H7 (cell line): Measurements from ENCODE around the gene CLDN22. TPM values are rescaled to one million over a fixed set of nuclear protein-coding genes. Genes with fewer than 3 reads are reported as not detected.

ENCODE experiments used
- DNase-seq: peaks from one replicate; pipeline ENCODE4 v3.0.0; 2012
- H3K27me3 ChIP-seq: 2 replicates; pipeline ENCODE4 v1.6.0; 2011; ENCODE audit warnings: mild to moderate bottlenecking, low read length; ENCODE audit not compliant: control insufficient read depth, insufficient read depth
- H3K36me3 ChIP-seq: replicated peaks from 2 replicates; pipeline ENCODE4 v1.5.1; 2011; ENCODE audit warnings: low read length; ENCODE audit not compliant: control insufficient read depth, insufficient read depth
- H3K4me3 ChIP-seq: 2 replicates; pipeline ENCODE4 v1.5.1; 2011; ENCODE audit warnings: low read depth, mild to moderate bottlenecking, control low read depth, low read length, moderate library complexity; ENCODE audit not compliant: insufficient read depth
- total RNA-seq: library from RNA; depleted of rRNA; stranded (reverse); fragments of >200 nt; shearing (Covaris generic); gene quantifications from 2 replicates; pipeline ENCODE4 v1.2.3, GENCODE V29; 2014; rRNA removed

The CLDN22 gene
- total RNA-seq, 1 experiment from 2014 or later, result not detected

- Histone ChIP-seq H3K36me3 (peaks cover 33% of the 10 kb centered on the region), H3K27me3 (no peaks in the 10 kb centered on the region), H3K4me3 (no peak overlapping the region)
- peak; percentile 26 for DNase-seq
Measured at GRCh38 chr4:183289688-183290087, 30.4 kb downstream of the CLDN22 start.

DNA sequence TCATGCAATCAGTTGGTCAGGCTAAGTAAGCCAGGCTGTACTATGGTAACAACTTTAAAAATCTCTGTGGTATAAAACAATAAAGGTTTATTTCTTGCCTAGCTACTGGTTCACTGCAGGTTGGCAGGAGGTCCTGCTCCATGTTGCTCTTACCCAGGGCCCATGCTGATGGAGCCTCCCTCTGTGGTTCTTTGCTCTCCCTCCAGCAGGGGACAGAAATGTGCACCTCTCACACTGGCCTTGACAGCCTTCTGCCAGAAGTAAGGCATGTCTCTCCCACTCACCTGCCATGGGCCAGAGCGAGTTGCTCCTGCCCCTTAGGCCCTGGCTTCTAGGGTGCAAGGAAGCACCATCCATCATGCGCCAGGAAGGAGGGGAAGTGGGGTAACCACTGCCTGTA, 31.1 kb downstream of the CLDN22 start:
- Histone ChIP-seq H3K4me3 (no peak overlapping the region), H3K36me3 (peaks cover 37% of the 10 kb centered on the region), H3K27me3 (no peaks in the 10 kb centered on the region)
- no peak for DNase-seq

DNA sequence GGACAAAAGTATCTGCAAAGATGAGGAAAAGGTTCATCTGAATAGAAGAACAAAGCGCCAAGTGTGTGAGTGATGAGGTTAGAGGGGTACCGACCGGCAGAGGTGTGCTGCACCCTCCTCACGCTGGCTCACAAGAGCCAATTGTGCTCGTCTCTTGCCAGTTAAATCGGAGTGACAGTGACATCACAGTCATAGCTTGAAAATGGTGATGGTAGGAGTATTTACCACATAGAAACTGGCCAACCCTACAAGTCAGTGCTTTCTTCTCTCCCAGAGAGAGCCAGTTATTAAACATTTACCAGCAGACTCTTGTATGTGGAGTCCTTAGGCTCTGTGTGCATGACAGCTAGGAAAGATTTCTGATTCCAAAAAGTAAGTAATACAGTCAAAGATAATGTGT, 32.4 kb downstream of the CLDN22 start:
- Histone ChIP-seq H3K36me3 (peaks cover 39% of the 10 kb centered on the region), H3K4me3 (no peak overlapping the region), H3K27me3 (no peaks in the 10 kb centered on the region; the same call in 1 of the 2 replicates)
- no peak for DNase-seq

- no peak for DNase-seq
- Histone ChIP-seq H3K27me3 (no peaks in the 10 kb centered on the region; the same call in 1 of the 2 replicates), H3K36me3 (peaks cover 41% of the 10 kb centered on the region), H3K4me3 (no peak overlapping the region)
Measured at GRCh38 chr4:183287309-183287659, 32.8 kb downstream of the CLDN22 start.

DNA sequence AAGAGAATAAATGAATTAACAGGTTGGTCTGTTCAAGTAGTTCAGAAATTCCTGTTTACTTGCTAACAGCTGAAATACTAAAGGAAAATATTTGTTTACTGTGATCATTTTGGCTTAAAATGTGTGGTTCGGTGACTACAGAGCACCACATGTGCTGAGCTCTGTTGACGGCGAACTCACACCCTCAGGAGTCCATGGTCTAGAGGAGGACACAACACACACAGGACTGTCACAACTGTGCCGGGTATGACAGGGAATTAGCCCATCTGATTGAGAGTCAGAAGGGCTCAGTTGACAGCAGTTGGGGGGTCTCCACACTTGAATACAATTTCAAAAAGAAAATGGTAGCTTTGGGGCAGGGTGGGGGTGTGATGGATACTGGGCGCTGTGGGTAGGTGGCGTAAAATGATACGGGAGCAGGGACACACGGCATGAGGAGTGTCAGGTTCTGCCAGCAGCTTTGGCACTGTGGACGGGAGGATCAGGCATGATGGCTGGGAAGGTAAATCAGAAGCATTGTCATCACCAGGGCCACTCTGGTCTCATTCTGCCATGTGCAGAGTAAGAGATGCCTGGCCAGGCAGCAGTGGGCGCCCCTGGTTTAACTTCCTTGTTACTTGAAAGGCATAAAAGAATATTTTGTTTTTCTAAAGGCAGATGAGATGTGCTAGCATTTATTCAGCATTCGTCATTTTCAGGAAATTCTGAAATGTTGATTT, 33.3 kb downstream of the CLDN22 start:
- no peak for DNase-seq
- Histone ChIP-seq H3K27me3 (no peaks in the 10 kb centered on the region; the same call in 1 of the 2 replicates), H3K36me3 (peaks cover 41% of the 10 kb centered on the region), H3K4me3 (no peak overlapping the region)

GRCh38 chr4:183285886-183286285, 34.2 kb downstream of the CLDN22 start:
- no peak for DNase-seq
- Histone ChIP-seq H3K36me3 (peaks cover 40% of the 10 kb centered on the region), H3K4me3 (no peak overlapping the region), H3K27me3 (no peaks in the 10 kb centered on the region; the same call in 1 of the 2 replicates)

GRCh38 chr4:183284965-183285364, 35.1 kb downstream of the CLDN22 start:
- H3K4me3 ChIP-seq, result no peak overlapping the region
- no peaks in the 10 kb centered on the region; the same call in 1 of the 2 replicates for H3K27me3 ChIP-seq
- peaks cover 43% of the 10 kb centered on the region for H3K36me3 ChIP-seq
- DNase-seq, result no peak

DNA sequence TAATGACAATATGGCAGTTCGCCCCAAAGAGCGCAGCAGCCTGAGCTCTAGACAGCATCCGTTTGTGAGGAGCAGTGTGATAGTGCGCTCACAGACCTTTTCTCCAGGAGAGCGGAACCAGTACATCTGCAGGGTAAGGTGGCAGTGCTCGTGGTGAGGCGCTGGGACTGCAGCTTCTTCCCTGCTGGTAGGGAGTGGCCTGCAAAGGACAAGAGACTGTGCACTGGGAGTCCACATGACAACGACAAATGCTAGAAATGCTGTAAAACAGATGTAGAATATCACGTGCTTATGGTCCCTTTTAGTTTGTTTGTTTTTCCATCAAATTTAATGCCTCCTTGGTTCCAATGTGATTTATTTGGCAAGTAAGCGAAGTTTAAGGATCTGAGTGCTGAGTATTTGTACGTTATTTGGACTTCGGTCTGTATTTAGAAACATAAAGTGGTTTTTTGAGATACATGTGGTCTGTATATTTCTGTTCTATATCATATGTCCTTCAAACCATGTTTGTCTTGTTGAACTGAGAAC, 35.8 kb downstream of the CLDN22 start:
- no peak overlapping the region for H3K4me3 ChIP-seq
- peaks cover 41% of the 10 kb centered on the region for H3K36me3 ChIP-seq
- no peaks in the 10 kb centered on the region; the same call in 1 of the 2 replicates for H3K27me3 ChIP-seq
- no peak for DNase-seq

- no peak overlapping the region for H3K4me3 ChIP-seq
Measured at GRCh38 chr4:183276106-183276505, 44.0 kb downstream of the CLDN22 start.

DNA sequence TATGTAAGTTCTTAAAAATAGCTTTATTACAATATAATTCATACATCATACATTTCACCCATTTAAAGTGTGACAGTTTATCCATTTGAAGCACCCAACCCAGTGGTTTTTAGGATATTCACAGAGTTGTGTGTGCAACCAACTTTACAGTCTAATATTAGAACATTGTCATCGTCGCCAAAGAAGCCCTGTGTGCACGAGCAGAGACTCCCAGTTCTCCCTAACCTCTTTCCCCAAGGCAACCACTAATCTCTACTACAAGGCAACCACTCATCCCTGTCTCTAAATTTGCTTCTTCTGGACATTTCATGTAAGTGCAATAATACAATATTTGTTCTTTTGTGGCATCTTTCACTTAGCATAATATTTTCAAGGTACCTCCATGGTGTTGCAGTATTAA, 47.7 kb downstream of the CLDN22 start:
- Histone ChIP-seq H3K4me3 (no peak overlapping the region), H3K36me3 (peaks cover 19% of the 10 kb centered on the region), H3K27me3 (no peaks in the 10 kb centered on the region)
- no peak for DNase-seq

More at GRCh38 chr4:183276106-183276505, 44.0 kb downstream of the CLDN22 start:
- no peak for DNase-seq
- Histone ChIP-seq H3K36me3 (peaks cover 13% of the 10 kb centered on the region), H3K27me3 (no peaks in the 10 kb centered on the region)

- no peak for DNase-seq
- H3K27me3 ChIP-seq, result no peaks in the 10 kb centered on the region
- no peak overlapping the region for H3K4me3 ChIP-seq
- peaks cover 36% of the 10 kb centered on the region for H3K36me3 ChIP-seq
Measured at GRCh38 chr4:183268556-183268955, 51.5 kb downstream of the CLDN22 start.

Other genes starting within 250 kb of the CLDN22 start
- 28.7 and 44.5 TPM in 2 replicates for gene WWC2, start 221.0 kb downstream of the CLDN22 start, total RNA-seq
- not detected in 2 replicates for gene CLDN24, start 2.1 kb upstream of the CLDN22 start, total RNA-seq
- 17.0 and 19.7 TPM in 2 replicates for gene CDKN2AIP, start 124.4 kb upstream of the CLDN22 start, total RNA-seq
- 12.0 and 16.9 TPM in 2 replicates for gene ING2, start 184.8 kb upstream of the CLDN22 start, total RNA-seq